IMR-90 (cell line): Measurements from ENCODE around the gene ALAS1. TPM values are rescaled to one million over a fixed set of nuclear protein-coding genes. Genes with fewer than 3 reads are reported as not detected.

ENCODE experiments used
- ATAC-seq: fragments of 200-7000 bp; cut with Tn5 transposase; 2 replicates; pipeline ENCODE4 v1.9.1; 2020; ENCODE audit warnings: low read depth, mild to moderate bottlenecking, moderate library complexity
- BruUV-seq: library from RNA; stranded (reverse); fragments of 400-500 nt; replicated peaks from 2 replicates; lab custom pipeline; 2021; lab: Mats Ljungman, UMichigan
- CTCF ChIA-PET: fragments of 300-600 bp; formaldehyde crosslinking; extraction: SDS; loops from one replicate; lab custom pipeline; 2021; ENCODE audit warnings: antibody characterized with exemption; lab: Yijun Ruan, JAX
- POLR2A ChIA-PET: fragments of 300-600 bp; sonication (Branson Sonifier 250); formaldehyde crosslinking; loops from one replicate; lab custom pipeline; 2022; ENCODE audit warnings: antibody characterized with exemption; ENCODE audit not compliant: unreplicated experiment; lab: Charles Lee
- DNase-seq: peaks from one replicate; pipeline ENCODE4 v3.0.0; 2013
- H2AFZ ChIP-seq: replicated peaks from 2 replicates; pipeline ENCODE3; 2013; ENCODE audit warnings: low read length, mild to moderate bottlenecking; ENCODE audit not compliant: poor library complexity
- H2AK5ac ChIP-seq: 2 replicates; pipeline ENCODE4 v1.6.1; 2013; ENCODE audit warnings: low read depth, low read length, inconsistent platforms
- H2AK9ac ChIP-seq: replicated peaks from 2 replicates; pipeline ENCODE3; 2013; ENCODE audit warnings: mild to moderate bottlenecking, low read depth, low read length, moderate library complexity; ENCODE audit not compliant: poor library complexity
- H2BK120ac ChIP-seq: 2 replicates; pipeline ENCODE4 v1.6.1; 2013; ENCODE audit warnings: low read depth, low read length, inconsistent platforms
- H2BK15ac ChIP-seq: 3 replicates; pipeline ENCODE4 v1.6.1; 2013; ENCODE audit warnings: low read depth, low read length, inconsistent platforms
- H2BK20ac ChIP-seq: 2 replicates; pipeline ENCODE4 v1.6.1; 2013; ENCODE audit warnings: low read depth, mild to moderate bottlenecking, inconsistent platforms, low read length, moderate library complexity
- H2BK5ac ChIP-seq: 2 replicates; pipeline ENCODE4 v1.6.1; 2013; ENCODE audit warnings: mild to moderate bottlenecking, low read depth, low read length, inconsistent platforms; ENCODE audit not compliant: poor library complexity, severe bottlenecking
- H3K14ac ChIP-seq: replicated peaks from 2 replicates; pipeline ENCODE4 v1.6.1; 2013; ENCODE audit warnings: low read depth, low read length, inconsistent platforms
- H3K18ac ChIP-seq: 2 replicates; pipeline ENCODE4 v1.6.1; 2013; ENCODE audit warnings: low read depth, low read length, control low read depth
- H3K23ac ChIP-seq: 2 replicates; pipeline ENCODE4 v1.6.1; 2013; ENCODE audit warnings: low read depth, low read length, inconsistent platforms
- H3K27ac ChIP-seq: 2 replicates; pipeline ENCODE4 v1.5.1; 2013; ENCODE audit warnings: mild to moderate bottlenecking, control low read depth, low read length; ENCODE audit not compliant: insufficient read depth
- H3K27me3 ChIP-seq: 2 replicates; pipeline ENCODE4 v1.6.1; 2013; ENCODE audit warnings: low read length; ENCODE audit not compliant: control insufficient read depth, insufficient read depth
- H3K36me3 ChIP-seq: 2 replicates; pipeline ENCODE4 v1.6.1; 2013; ENCODE audit warnings: low read length, mixed read lengths; ENCODE audit not compliant: control insufficient read depth, insufficient read depth
- H3K4ac ChIP-seq: 2 replicates; pipeline ENCODE4 v1.6.1; 2013; ENCODE audit warnings: low read depth, low read length, inconsistent platforms
- H3K4me1 ChIP-seq: 2 replicates; pipeline ENCODE4 v1.6.1; 2013; ENCODE audit warnings: low read length, mixed read lengths; ENCODE audit not compliant: control insufficient read depth, insufficient read depth
- H3K4me2 ChIP-seq: 2 replicates; pipeline ENCODE4 v1.6.1; 2013; ENCODE audit warnings: low read depth, mild to moderate bottlenecking, control low read depth, low read length, moderate library complexity
- H3K4me3 ChIP-seq: 2 replicates; pipeline ENCODE4 v1.5.1; 2013; ENCODE audit warnings: low read depth, mild to moderate bottlenecking, control low read depth, low read length, moderate library complexity; ENCODE audit not compliant: insufficient read depth
- H3K56ac ChIP-seq: 2 replicates; pipeline ENCODE4 v1.6.1; 2013; ENCODE audit warnings: low read length, inconsistent platforms; ENCODE audit not compliant: insufficient read depth; ENCODE audit errors: extremely low read depth
- H3K79me1 ChIP-seq, 2 experiments: 2 replicates each; pipeline ENCODE4 v1.6.1; 2013; ENCODE audit warnings: low read length in 2 of 2, inconsistent platforms in 1 of 2, low read depth in 1 of 2
- H3K9ac ChIP-seq: 2 replicates; pipeline ENCODE4 v1.6.1; 2013; ENCODE audit warnings: low read depth, low read length, control low read depth
- H3K9me1 ChIP-seq: 2 replicates; pipeline ENCODE4 v1.6.1; 2013; ENCODE audit warnings: low read length, inconsistent platforms; ENCODE audit not compliant: insufficient read depth
- H3K9me3 ChIP-seq: 2 replicates; pipeline ENCODE4 v1.6.1; 2013; ENCODE audit warnings: low read length; ENCODE audit not compliant: control insufficient read depth, insufficient read depth
- H4K20me1 ChIP-seq: 2 replicates; pipeline ENCODE4 v1.6.1; 2013; ENCODE audit warnings: low read length, inconsistent platforms; ENCODE audit not compliant: insufficient read depth
- H4K5ac ChIP-seq: 2 replicates; pipeline ENCODE4 v1.6.1; 2013; ENCODE audit warnings: mild to moderate bottlenecking, low read depth, low read length, control low read depth
- H4K8ac ChIP-seq, 2 experiments: 2 replicates each; pipeline ENCODE4 v1.6.1; 2013; ENCODE audit warnings: low read depth in 2 of 2, low read length in 2 of 2, control low read depth in 1 of 2, inconsistent platforms in 1 of 2
- H4K91ac ChIP-seq: 2 replicates; pipeline ENCODE4 v1.6.1; 2013; ENCODE audit warnings: low read depth, low read length, inconsistent platforms; ENCODE audit not compliant: insufficient read depth
- BHLHE40 ChIP-seq: fragments of 150-350 bp; IDR thresholded peaks from 2 replicates; pipeline ENCODE4 v1.6.1; 2016; ENCODE audit warnings: mild to moderate bottlenecking, low read depth, low read length
- FOS ChIP-seq: fragments of 150-350 bp; IDR thresholded peaks from 2 replicates; pipeline ENCODE4 v1.6.1; 2016; ENCODE audit warnings: low read depth, low read length
- MAFK ChIP-seq: IDR thresholded peaks from 2 replicates; pipeline ENCODE4 v1.6.1; 2012; ENCODE audit warnings: low read depth, low read length, improper control_type of control experiment
- MXI1 ChIP-seq: IDR thresholded peaks from 2 replicates; pipeline ENCODE4 v1.6.1; 2012; ENCODE audit warnings: low read depth, mild to moderate bottlenecking, low read length, moderate library complexity, borderline replicate concordance
- WGBS, 2 experiments: methylation state at CpG; one replicate each; pipeline versions ENCODE4 v1.1.5 to v1.1.7; 2013; ENCODE audit warnings: missing lambda C conversion rate in 2 of 2; ENCODE audit not compliant: insufficient read length in 1 of 2; ENCODE audit errors: extremely low coverage in 2 of 2; 5-methylcytosine and 5-hydroxymethylcytosine counted together
- dilution Hi-C: fragments of 300-500 bp; cut with HindIII; formaldehyde crosslinking; loops from one replicate; pipeline ENCODE4 v1.14.3; 2018; ENCODE audit warnings: low sequenced_read_pairs; ENCODE audit not compliant: unreplicated experiment
- in situ Hi-C: fragments of 300-500 bp; cut with MboI; formaldehyde crosslinking; loops from 3 replicates; pipeline ENCODE4 v1.14.3; 2019; ENCODE audit warnings: low sequenced_read_pairs, inconsistent platforms, mixed read lengths
- intact Hi-C: fragments of 100-400 bp; cut with micrococcal nuclease; formaldehyde crosslinking; loops from 2 replicates; pipeline ENCODE4 v1.10.0; 2022
- polyA plus RNA-seq, 3 experiments: library from polyadenylated mRNA; depleted of rRNA; stranded (reverse); fragments of >200 nt; gene quantifications; 2 replicates each; pipeline ENCODE4 v1.2.3, GENCODE V29; 2012; ENCODE audit warnings: low replicate concordance in 1 of 3
- total RNA-seq: library from RNA; depleted of rRNA; stranded (reverse); fragments of >200 nt; gene quantifications from 2 replicates; pipeline ENCODE4 v1.2.3, GENCODE V29; 2012

Gene ALAS1
- total and polyA plus RNA-seq, 2 of the 4 experiments (the other 2 are of a cell fraction) = 32.8 to 47.2 TPM

GRCh38 chr3:52237657-52238172 lies 39.8 kb downstream of the ALAS1 start (continued):
- TF ChIP-seq BHLHE40 = no peak
- peak; percentile 63; the same call in 1 of the 2 replicates for TF ChIP-seq FOS

GRCh38 chr3:52238193-52238760 lies 40.3 kb downstream of the ALAS1 start:
- Histone ChIP-seq H3K56ac (peak overlapping the region; percentile 59), H2AK5ac (peak overlapping the region; percentile 100), H2BK120ac (peak overlapping the region; percentile 39; the same call in 1 of the 2 replicates), H3K4me1 (peaks cover 25% of the 10 kb centered on the region), H2BK5ac (peak overlapping the region; percentile 92), H4K91ac (peak overlapping the region; percentile 91), H3K36me3 (peaks cover 16% of the 10 kb centered on the region; the same call in 1 of the 2 replicates), H3K27me3 (no peaks in the 10 kb centered on the region), H2BK20ac (no peak overlapping the region), H3K23ac (peak overlapping the region; percentile 96), H2AK9ac (peak overlapping the region; percentile 99), H3K4me2 (peak overlapping the region; percentile 95), H3K18ac (peak overlapping the region; percentile 75), H3K14ac (peak overlapping the region; percentile 98), H4K8ac (peak overlapping the region; percentile 95 to 96), H3K79me1 (peaks cover 14 to 73% of the 10 kb centered on the region in 2 experiments), H3K9me1 (peaks cover 28% of the 10 kb centered on the region), H3K4ac (peak overlapping the region; percentile 88), H4K20me1 (peaks cover 30% of the 10 kb centered on the region), H4K5ac (peak overlapping the region; percentile 77; the same call in 1 of the 2 replicates), H3K9me3 (no peaks in the 10 kb centered on the region), H3K4me3 (peak overlapping the region; percentile 83), H2BK15ac (peak overlapping the region; percentile 6; the same call in 1 of the 3 replicates), H3K9ac (peak overlapping the region; percentile 92), H2AFZ (peak overlapping the region; percentile 97), H3K27ac (peak overlapping the region; percentile 87)
- peak; percentile 12 for DNase-seq
- POLR2A ChIA-PET = interaction anchor here (0.6 kb wide), 1 partner anchor 38 kb away, joined by 9 read pairs; no protein-coding TSS in a partner anchor
- dilution Hi-C loops (no loop called here), in situ Hi-C loops (no loop called here), intact Hi-C loops (loop anchor here (5.0 kb wide), 1 partner anchor 39 kb away; the partner anchor contains the start of gene WDR82)
- TF ChIP-seq MAFK (no peak), MXI1 (peak; percentile 34; the same call in 1 of the 2 replicates)
- 10% methylated on average over 2 of the region's 11 CpGs; no CpG with 5 or more reads in 1 of the 2 experiments for WGBS, 2 experiments
- no TSS peak for BruUV-seq
- ATAC-seq = no peak; the same call in 1 of the 2 replicates
- CTCF ChIA-PET = interaction anchor here (1.0 to 1.3 kb wide), 3 partner anchors 45 to 101 kb away, joined by 3 to 4 read pairs (median 3); no protein-coding TSS in a partner anchor
